Psoas muscle (tissue), 8 donors: ENCODE results near the gene DIP2C. TPM values are rescaled to one million over a fixed set of nuclear protein-coding genes. Genes with fewer than 3 reads are reported as not detected.
"Not testable (repeated sequence)": the region's sequence is repeated elsewhere in the genome, so short reads cannot be mapped to it uniquely, and the experiment has no call there.

Experiments
- ATAC-seq, 4 donors: fragments of 200-7000 bp; cut with Tn5 transposase; one replicate each; pipeline ENCODE4 v1.9.1; 2020; ENCODE audit warnings: moderate library complexity in 3 of 4, mild to moderate bottlenecking in 2 of 4
- DNase-seq, 2 donors: peaks; one replicate each; pipeline ENCODE4 v3.0.0-alpha.2; 2020
- H3K27ac ChIP-seq: fragments of 200-600 bp; one replicate; pipeline ENCODE4 v1.8.0; 2022
- H3K27me3 ChIP-seq, 3 donors: fragments of 200-600 bp in 1 of 3; one replicate each; pipeline versions ENCODE4 v1.6.1 to v1.8.0; 2013 to 2022; ENCODE audit warnings: low read length in 2 of 3, mild to moderate bottlenecking in 2 of 3, moderate library complexity in 1 of 3; ENCODE audit not compliant: insufficient read depth in 3 of 3
- H3K36me3 ChIP-seq, 2 donors: fragments of 200-600 bp in 1 of 2; one replicate each; pipeline versions ENCODE4 v1.6.1 to v1.8.0; 2013 to 2022; ENCODE audit warnings: low read depth in 1 of 2, mild to moderate bottlenecking in 1 of 2, moderate library complexity in 1 of 2; ENCODE audit not compliant: insufficient read depth in 1 of 2
- H3K4me1 ChIP-seq: fragments of 200-600 bp; one replicate; pipeline ENCODE4 v1.8.0; 2022
- H3K4me3 ChIP-seq: fragments of 200-600 bp; one replicate; pipeline ENCODE4 v1.8.0; 2022; ENCODE audit warnings: mild to moderate bottlenecking
- H3K9me3 ChIP-seq: fragments of 200-600 bp; one replicate; pipeline ENCODE4 v1.8.0; 2022
- WGBS, 3 donors: extraction: QIAGEN DNeasy Blood & Tissue Kit; methylation state at CpG; one replicate each; pipeline versions ENCODE4 v1.1.6 to v1.1.7; 2013; 5-methylcytosine and 5-hydroxymethylcytosine counted together
- intact Hi-C, 2 donors: fragments of 100-400 bp; cut with DNase I; formaldehyde crosslinking; loops; one replicate each; pipeline versions ENCODE4 v1.11.0 to v1.14.2; 2022
- polyA plus RNA-seq, 3 donors: library from polyadenylated mRNA; stranded (reverse); fragments of 200-250 nt; gene quantifications; one replicate each; pipeline ENCODE4 v1.2.3, GENCODE V29; 2013
- total RNA-seq, 4 donors: library from RNA; stranded (reverse); fragmentation: NEBNext Ultra II Directional in 2 of 4; extraction: Animal tissue kit (Norgen Biotek cat#: 25700) in 2 of 4; gene quantifications; one replicate each; pipeline versions ENCODE4 v1.2.1 to v1.2.4, GENCODE V29; 2021 to 2023
- TF ChIP-seq, protein P1 (sequence below): fragments of 200-600 bp; IDR thresholded peaks from one replicate; pipeline ENCODE4 v1.8.0; 2022; ENCODE audit warnings: antibody characterized with exemption
- donor health status: healthy with polysubstance abuse.
- donor health status: DM: no; HTN: no; CAD: no; lungs with moderate emphysema.
- donor health status: Bipolar disorder and iron deficiency.
- donor health status: healthy.
- donor health status: DM: yes; HTN: yes; CAD: no.
- donor health status: DM: no; HTN: no; CAD: no.
- donor health status: DM: no; HTN: no; CAD: no.
- donor health status: DM: yes; HTN: yes; CAD: no.

Gene DIP2C
- total and polyA plus RNA-seq, 7 donors, result 7.7 to 32.0 (median 25.0) TPM

- intact Hi-C loops, result no loop called here
- Histone ChIP-seq H3K36me3 (peaks cover 0 to 17% of the 10 kb centered on the region in 2 donors), H3K4me3 (no peak overlapping the region), H3K4me1 (no peaks in the 10 kb centered on the region), H3K27ac (no peak overlapping the region), H3K27me3 (no peaks in the 10 kb centered on the region), H3K9me3 (no peaks in the 10 kb centered on the region)
- 95 to 97% (median 95%) methylated on average over 19 of the region's 19 CpGs for WGBS, 3 donors
- TF ChIP-seq, protein P1, sequence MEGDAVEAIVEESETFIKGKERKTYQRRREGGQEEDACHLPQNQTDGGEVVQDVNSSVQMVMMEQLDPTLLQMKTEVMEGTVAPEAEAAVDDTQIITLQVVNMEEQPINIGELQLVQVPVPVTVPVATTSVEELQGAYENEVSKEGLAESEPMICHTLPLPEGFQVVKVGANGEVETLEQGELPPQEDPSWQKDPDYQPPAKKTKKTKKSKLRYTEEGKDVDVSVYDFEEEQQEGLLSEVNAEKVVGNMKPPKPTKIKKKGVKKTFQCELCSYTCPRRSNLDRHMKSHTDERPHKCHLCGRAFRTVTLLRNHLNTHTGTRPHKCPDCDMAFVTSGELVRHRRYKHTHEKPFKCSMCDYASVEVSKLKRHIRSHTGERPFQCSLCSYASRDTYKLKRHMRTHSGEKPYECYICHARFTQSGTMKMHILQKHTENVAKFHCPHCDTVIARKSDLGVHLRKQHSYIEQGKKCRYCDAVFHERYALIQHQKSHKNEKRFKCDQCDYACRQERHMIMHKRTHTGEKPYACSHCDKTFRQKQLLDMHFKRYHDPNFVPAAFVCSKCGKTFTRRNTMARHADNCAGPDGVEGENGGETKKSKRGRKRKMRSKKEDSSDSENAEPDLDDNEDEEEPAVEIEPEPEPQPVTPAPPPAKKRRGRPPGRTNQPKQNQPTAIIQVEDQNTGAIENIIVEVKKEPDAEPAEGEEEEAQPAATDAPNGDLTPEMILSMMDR, result no peak
- ATAC-seq (no peak), DNase-seq (no peak)
Measured at GRCh38 chr10:436013-436697, 253.3 kb downstream of the DIP2C start.

- intact Hi-C loops, result no loop called here
- H3K27ac ChIP-seq, result no peak overlapping the region
- H3K36me3 ChIP-seq, result peaks cover 0 to 12% of the 10 kb centered on the region in 2 donors
- H3K9me3 ChIP-seq, result no peaks in the 10 kb centered on the region
- H3K4me1 ChIP-seq, result no peaks in the 10 kb centered on the region
- H3K27me3 ChIP-seq, result no peaks in the 10 kb centered on the region
- ATAC-seq (no peak), DNase-seq (no peak)
- H3K4me3 ChIP-seq, result no peak overlapping the region
- TF ChIP-seq, protein P1, result no peak
- 81 to 90% (median 89%) methylated on average over 3 of the region's 3 CpGs for WGBS, 3 donors
Measured at GRCh38 chr10:435397-435796, 254.1 kb downstream of the DIP2C start.

DNA sequence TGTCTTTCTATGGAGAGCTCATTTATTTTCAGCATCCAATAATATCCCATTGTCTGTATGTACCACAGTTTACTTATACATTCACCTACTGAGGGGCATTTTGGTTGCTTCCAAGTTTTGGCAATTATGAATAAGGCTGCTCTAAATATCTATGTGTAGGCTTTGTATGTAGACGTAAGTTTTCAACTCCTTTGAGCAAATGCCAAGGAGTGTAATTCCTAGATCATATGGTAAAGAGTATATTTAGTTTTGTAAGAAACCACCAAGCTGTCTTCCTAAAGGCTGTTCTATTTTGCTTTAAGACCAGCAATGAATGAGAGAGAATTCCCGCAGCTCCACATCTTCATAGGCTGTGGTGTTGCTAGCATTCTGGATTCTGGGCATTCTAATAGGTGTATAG is 259.8 kb downstream of the DIP2C start:
- DNase-seq (no peak), ATAC-seq (no peak)
- Histone ChIP-seq H3K4me1 (no peaks in the 10 kb centered on the region), H3K36me3 (no peaks in the 10 kb centered on the region), H3K27ac (no peak overlapping the region), H3K9me3 (no peaks in the 10 kb centered on the region), H3K4me3 (no peak overlapping the region), H3K27me3 (no peaks in the 10 kb centered on the region)
- intact Hi-C loops, result loop anchor here in 1 of 2 donors (10.0 kb wide), 1 partner anchor 265 kb away; no protein-coding TSS in a partner anchor
- WGBS, 3 donors, result 68 to 97% (median 92%) methylated on average over 2 of the region's 2 CpGs
- TF ChIP-seq, protein P1, result no peak

DNA sequence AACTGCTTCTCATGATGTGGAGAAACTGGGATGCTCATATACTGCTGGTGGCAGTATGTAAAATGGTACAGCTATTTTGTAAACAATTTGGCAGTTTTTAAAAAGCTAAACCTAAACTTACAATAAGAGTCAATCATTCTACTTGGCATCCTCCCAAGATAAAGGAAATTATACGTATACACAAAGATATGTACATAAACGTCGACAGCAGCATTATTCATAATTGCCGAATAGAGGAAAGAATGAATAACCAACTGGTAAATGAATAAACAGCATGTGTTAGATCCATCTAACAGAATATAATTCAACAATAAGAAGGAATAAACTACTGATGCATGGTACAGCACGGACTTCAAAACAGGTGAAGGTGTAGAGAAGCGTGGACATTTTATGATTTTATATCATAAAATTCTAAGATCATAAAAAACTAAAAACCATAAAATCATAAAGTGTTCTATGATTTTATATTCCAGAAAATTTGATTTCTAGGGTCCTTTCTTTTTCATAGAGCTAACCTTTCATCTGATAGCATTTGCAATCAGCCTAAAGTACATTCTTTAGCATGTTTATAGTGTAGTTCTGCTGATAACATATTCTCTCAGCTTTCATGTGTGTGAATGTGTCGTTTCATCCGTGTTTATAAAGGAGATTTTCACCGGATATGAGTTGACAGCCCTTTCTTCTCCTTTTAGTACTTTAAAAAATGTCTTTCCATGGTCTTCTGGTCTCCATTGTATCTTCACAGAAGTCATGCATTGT is 261.5 kb downstream of the DIP2C start:
- TF ChIP-seq, protein P1, result no peak
- no peak overlapping the region for H3K27ac ChIP-seq
- H3K9me3 ChIP-seq, result no peaks in the 10 kb centered on the region
- H3K36me3 ChIP-seq, result no peaks in the 10 kb centered on the region
- intact Hi-C loops, result loop anchor here in 1 of 2 donors (10.0 kb wide), 1 partner anchor 267 kb away; no protein-coding TSS in a partner anchor
- ATAC-seq (no peak), DNase-seq (no peak)
- no peak overlapping the region for H3K4me3 ChIP-seq
- H3K4me1 ChIP-seq, result no peaks in the 10 kb centered on the region
- WGBS, 3 donors, result 84 to 89% (median 86%) methylated on average over 9 of the region's 9 CpGs
- no peaks in the 10 kb centered on the region for H3K27me3 ChIP-seq

- intact Hi-C loops, result loop anchor here in 1 of 2 donors (10.0 kb wide), 1 partner anchor 269 kb away; no protein-coding TSS in a partner anchor
- peaks cover 0 to 12% of the 10 kb centered on the region in 2 donors for H3K36me3 ChIP-seq
- not testable (repeated sequence) for H3K9me3 ChIP-seq, H3K27me3 ChIP-seq, H3K4me1 ChIP-seq, H3K4me3 ChIP-seq, DNase-seq, ATAC-seq, H3K27ac ChIP-seq
- WGBS, 3 donors, result 61 to 86% (median 65%) methylated on average over 12 of the region's 12 CpGs
Measured at GRCh38 chr10:425365-425764, 264.1 kb downstream of the DIP2C start.

- WGBS, 3 donors, result 54 to 71% (median 55%) methylated on average over 9 to 11 of the region's 11 CpGs
- not testable (repeated sequence) for H3K27ac ChIP-seq, DNase-seq, H3K4me1 ChIP-seq, H3K4me3 ChIP-seq, H3K27me3 ChIP-seq, H3K9me3 ChIP-seq, ATAC-seq
- H3K36me3 ChIP-seq, result peaks cover 0 to 12% of the 10 kb centered on the region in 2 donors
- intact Hi-C loops, result loop anchor here in 1 of 2 donors (10.0 kb wide), 1 partner anchor 270 kb away; no protein-coding TSS in a partner anchor
Measured at GRCh38 chr10:424724-425123, 264.7 kb downstream of the DIP2C start.
